NT2/D1 (cell line): ENCODE data around the gene DNAJB9.
"Not testable (repeated sequence)": the region's sequence is repeated elsewhere in the genome, so short reads cannot be mapped to it uniquely, and the experiment has no call there.

Experiments used
- SUZ12 ChIP-seq: IDR thresholded peaks from 2 replicates; pipeline ENCODE4 v1.6.1; 2011; ENCODE audit not compliant: insufficient read length, insufficient read depth; ENCODE audit errors: extremely low read depth
- YY1 ChIP-seq: IDR thresholded peaks from 2 replicates; pipeline ENCODE4 v1.6.1; 2011; ENCODE audit not compliant: insufficient read length, insufficient read depth
- ZNF274 ChIP-seq: IDR thresholded peaks from 2 replicates; pipeline ENCODE4 v1.6.1; 2011; ENCODE audit warnings: mild to moderate bottlenecking, low read depth, low read length

DNA sequence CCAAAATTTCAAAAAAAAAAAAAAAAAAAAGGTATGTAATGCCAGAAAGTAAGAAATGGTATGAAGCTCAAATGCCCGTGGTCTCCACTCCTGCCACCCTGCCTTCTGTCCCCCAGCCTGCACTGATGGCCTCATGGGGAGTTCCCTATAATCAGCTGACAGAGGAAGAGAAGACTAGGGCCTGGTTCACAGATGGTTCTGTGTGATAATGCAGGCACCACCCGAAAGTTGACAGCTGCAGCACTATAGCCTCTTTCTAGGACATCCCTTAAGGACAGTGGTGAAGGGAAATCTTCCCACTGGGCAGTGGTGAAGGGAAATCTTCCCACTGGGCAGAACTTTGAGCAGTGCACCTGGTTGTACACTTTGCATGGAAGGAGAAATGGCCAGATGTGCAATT, 31.4 kb upstream of the DNAJB9 start:
- not testable (repeated sequence) for TF ChIP-seq SUZ12, YY1, ZNF274
